ENCODE results near the gene GAS6.

GRCh38 chr13:113809934-113810333, 53.9 kb downstream of the GAS6 start:
- TF ChIP-seq, protein P1, sequence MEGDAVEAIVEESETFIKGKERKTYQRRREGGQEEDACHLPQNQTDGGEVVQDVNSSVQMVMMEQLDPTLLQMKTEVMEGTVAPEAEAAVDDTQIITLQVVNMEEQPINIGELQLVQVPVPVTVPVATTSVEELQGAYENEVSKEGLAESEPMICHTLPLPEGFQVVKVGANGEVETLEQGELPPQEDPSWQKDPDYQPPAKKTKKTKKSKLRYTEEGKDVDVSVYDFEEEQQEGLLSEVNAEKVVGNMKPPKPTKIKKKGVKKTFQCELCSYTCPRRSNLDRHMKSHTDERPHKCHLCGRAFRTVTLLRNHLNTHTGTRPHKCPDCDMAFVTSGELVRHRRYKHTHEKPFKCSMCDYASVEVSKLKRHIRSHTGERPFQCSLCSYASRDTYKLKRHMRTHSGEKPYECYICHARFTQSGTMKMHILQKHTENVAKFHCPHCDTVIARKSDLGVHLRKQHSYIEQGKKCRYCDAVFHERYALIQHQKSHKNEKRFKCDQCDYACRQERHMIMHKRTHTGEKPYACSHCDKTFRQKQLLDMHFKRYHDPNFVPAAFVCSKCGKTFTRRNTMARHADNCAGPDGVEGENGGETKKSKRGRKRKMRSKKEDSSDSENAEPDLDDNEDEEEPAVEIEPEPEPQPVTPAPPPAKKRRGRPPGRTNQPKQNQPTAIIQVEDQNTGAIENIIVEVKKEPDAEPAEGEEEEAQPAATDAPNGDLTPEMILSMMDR (IDR thresholded peaks at IDR 0.05; ENCODE audit: low read length): no peak
- TF ChIP-seq EZH2 (optimal IDR thresholded peaks at IDR 0.05; ENCODE audit: low read depth, low read length): no peak
